Skin of body (tissue), 2 donors: ENCODE data around the gene IGFL1. TPM values are rescaled to one million over a fixed set of nuclear protein-coding genes. Genes with fewer than 3 reads are reported as not detected.
"Not testable (repeated sequence)": the region's sequence is repeated elsewhere in the genome, so short reads cannot be mapped to it uniquely, and the experiment has no call there.

Experiments used
- DNase-seq: peaks from one replicate; lab custom pipeline; 2025; lab: John Stamatoyannopoulos, UW
- total RNA-seq: library from RNA; depleted of rRNA; stranded (reverse); fragments of >200 nt; gene quantifications from one replicate; pipeline ENCODE4 v1.2.3, GENCODE V29; 2014

IGFL1 gene
- total RNA-seq, 1 donor from 2014 or later, result 0.69 TPM

DNA sequence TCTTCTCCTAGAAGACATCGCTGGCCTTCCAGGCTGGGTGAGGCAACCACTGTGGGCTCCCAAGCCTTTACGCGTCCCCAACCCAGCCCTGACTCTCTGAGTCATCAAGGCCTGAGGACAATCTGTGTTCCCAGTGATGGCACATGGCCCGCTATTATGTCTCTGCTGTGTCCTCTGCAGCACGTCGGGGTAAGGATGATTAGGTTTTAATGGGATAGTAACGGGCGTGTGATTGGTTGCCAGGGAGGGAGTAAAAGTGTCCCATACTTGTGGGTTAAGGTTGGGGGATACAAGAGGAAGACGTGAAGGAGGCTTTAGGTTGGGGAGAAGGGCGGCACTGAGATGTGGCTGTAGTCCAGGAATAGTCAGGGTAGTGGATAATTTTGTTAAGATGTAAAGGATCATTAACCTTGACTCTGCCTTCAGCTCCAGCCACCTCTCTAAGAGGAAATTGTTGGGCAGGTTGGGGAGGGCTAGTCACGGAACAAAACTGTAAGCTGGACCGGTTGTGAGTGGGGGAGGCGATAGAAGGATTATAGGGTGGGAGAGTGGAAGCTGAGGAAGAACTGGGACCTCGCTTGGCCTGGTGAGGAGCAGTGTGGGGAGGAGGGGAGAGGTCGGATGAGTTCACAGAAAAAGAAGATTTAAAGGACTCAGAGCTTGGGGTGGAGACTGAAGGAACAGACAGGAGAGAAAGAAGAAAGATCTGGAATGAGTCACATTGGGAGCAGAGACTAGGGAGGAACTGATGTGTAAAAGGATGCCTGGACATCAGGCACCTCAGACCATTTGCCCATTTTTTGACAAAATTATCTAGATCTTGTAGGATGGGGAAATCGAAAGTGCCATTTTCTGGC lies 27.9 kb upstream of the IGFL1 start:
- DNase-seq, result no peak

DNA sequence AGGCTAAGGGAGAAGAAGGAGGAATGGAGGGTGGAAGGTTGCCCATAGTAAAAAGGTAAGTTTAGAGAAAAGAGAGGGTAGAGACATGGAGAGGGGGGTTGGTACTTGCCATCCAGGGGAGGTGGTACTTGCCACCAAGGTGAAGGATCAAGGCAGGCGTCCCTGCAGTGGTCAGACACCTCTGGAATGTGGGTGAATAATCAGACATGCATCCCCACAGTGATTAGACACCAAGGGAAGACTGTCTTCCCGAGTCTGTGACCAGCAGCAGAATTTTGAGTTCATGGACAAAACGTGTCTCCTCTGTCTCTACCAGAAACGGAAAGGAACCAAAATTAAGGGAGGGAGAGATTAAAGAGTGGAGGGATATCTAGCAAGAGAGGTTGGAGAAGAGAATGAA lies 27.1 kb upstream of the IGFL1 start:
- DNase-seq, result no peak

DNA sequence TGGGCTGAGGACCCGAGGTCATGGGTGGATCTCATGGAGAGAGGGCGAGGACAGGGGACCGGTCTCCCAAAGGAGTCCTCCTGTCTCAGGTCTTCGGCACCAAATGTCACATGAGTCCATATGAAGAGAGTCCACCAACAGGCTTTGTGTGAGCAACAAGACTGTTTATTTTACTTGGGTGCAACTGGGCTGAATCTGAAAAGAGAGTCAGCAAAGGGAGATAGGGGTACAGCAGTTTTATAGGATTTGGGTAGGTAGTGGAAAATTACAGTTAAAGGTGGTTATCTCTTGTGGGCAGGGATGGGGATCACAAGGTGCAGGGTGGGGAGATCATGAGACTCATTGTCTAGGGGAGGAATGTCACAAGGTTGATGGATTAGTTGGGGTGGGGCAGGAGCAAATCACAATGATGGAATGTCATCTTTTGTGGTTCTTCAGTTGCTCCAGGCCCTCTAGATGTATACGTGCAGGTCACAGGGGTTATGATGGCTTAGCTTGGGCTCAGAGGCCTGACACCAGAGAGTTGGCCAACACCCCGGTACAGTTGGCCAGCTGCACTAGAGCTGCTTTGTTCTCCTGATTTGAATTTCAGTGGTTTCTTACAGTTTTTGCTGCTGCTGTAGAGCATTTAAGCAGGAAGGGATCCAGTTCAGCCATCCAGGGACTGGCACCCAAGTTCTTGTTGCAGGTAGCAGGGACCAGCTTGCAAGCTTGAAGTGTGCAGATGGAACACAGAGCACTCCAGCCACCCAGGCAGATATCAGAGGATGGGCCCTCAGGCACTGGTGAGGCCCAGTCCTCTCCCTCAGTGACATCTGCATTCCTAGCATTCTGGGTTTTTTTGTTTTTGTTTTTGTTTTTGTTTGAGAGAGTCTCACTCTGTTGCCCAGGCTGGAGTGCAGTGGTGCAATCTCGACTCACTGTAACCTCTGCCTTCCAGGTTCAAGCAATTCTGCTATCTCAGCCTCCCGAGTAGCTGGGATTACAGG lies 26.4 kb upstream of the IGFL1 start:
- no peak for DNase-seq

DNA sequence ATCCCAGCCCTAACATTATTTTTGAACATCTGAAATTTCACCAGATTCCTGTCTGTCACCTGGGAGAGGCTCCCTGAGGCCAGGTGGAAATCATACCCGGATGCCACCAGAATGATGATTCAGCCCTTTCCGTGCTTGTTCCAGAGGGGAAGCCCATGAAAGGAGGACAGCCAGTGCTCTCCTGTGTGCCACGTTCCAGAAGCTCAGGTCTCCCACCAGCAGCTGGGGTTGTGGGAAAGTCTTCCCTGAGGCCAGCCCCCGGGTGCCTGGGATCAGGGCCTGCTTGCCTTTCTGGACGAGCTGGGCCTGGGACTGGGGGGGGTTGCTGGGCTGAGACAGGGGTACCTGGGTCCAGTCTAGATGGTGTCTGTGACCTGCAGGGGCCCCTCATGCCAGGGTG lies 25.5 kb upstream of the IGFL1 start:
- DNase-seq, result no peak

- no peak for DNase-seq
Observed at GRCh38 chr19:46205183-46205984, 24.2 kb upstream of the IGFL1 start.

DNA sequence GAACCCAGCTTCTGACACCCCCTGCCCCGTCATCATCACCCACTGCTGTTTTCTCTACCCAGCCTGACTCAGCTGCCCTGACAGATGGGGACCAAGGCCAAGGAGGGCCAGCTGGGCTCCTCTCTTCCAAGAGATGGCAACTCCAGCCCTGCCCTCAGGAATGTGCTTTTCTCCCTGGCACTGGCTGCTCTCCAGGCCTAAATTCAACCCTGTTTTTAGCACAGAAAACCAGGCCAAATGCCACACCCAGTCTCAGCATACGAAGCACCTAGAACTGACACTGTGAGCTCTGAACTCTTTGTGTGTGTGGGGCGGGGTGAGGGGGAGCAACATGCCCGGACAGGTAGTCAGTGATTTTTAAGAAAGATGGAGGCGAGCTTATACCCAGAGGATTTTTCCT lies 23.4 kb upstream of the IGFL1 start:
- DNase-seq, result no peak

- DNase-seq, result no peak
Observed at GRCh38 chr19:46206682-46207081, 22.9 kb upstream of the IGFL1 start.

- DNase-seq, result not testable (repeated sequence)
Observed at GRCh38 chr19:46207858-46208257, 21.7 kb upstream of the IGFL1 start.

DNA sequence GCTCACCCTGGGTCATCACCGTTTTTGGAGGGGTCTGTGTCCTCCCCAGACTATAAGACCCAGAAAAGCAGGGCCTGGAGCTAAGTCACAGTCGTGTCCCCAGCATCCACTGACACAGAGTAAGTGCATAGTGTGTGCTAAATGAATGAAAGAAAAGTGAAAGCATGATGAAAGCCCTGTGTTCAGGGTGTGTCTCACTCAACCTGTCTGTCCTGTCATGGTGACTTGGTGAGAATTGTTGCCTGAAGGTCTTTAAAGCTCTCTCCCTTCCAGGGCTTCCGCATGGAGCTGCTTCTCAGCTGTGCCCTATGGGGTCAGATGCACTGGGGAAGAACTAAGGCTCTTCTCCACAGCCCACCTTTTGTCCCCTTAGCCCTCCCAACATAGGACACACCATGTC lies 20.5 kb upstream of the IGFL1 start:
- DNase-seq, result no peak

- DNase-seq, result no peak
Observed at GRCh38 chr19:46209472-46209871, 20.1 kb upstream of the IGFL1 start.

GRCh38 chr19:46210669-46211068 lies 18.9 kb upstream of the IGFL1 start:
- no peak for DNase-seq

DNA sequence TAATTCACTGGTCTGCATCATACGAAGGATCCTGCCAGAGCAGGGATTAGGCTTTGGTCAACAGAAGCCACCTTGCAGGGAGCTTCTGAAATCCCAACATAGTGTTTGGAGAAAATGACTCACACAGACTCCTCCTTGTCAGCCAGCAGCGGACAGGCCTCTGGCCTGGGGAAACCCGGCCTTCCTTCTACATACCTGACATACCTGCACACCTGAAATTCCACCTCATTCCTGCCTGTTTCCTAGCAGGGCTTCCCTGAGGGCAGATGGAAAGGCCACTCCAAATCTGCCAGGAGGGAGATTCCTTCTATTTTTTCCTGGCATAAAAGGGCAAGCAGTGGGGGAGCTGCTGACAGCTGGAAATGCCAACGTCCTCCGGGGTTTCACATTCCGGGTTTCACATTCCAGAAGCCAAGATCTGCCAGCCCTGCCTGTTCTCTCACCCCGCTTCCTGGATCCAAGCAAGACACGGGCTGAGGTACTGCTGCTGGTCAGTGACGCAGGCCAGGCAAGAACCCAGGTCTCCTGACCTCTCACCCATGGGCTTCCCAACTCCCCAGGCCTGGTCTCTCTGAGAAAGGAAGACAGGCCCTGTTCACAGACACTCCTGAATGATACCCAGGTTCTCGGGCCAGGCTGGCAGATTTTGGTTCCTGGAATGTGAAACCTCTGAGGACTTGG lies 18.2 kb upstream of the IGFL1 start:
- DNase-seq, result no peak

- DNase-seq, result not testable (repeated sequence)
Observed at GRCh38 chr19:46212592-46212991, 16.9 kb upstream of the IGFL1 start.

- no peak for DNase-seq
Observed at GRCh38 chr19:46213156-46213555, 16.4 kb upstream of the IGFL1 start.

DNA sequence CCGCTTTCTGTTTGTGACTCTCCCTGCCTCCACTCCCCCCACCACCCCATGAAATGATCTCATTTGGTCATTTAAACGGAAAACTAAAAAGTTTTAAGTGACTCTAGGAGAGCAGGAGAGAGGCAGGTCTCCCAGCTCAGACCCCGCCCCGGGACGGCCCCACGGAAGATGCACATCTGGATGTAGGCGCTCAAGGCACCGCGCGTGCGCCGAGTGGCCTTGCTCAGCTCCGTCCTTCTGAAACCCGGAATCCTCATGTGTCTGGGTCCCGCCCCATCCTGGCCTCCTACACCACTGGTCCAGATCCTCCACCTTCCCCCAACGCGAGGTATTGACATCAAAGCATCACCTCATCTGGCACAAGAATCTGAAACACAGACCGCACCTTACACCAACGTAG lies 15.7 kb upstream of the IGFL1 start:
- DNase-seq, result no peak

- no peak for DNase-seq
Observed at GRCh38 chr19:46216612-46217011, 12.9 kb upstream of the IGFL1 start.

GRCh38 chr19:46217476-46217875 lies 12.1 kb upstream of the IGFL1 start:
- no peak for DNase-seq

DNA sequence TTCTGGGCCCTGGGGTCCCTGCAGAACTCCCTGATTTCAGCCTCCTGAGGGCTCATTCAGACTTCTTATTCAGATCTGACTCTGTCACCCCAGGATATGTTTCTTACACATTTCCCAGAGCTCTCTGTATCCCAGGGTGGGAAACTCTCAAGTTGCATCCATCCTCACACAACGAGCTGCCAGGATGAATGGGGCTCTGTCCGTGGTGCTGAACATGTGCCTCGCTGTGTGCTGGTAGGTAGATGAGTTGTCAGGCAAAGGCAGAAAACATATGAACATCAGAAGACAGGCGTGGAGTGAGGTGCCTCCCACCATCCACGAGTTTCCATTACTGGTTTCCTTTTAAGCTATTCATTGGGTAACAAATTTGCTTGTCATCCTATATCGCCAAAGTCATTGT lies 11.4 kb upstream of the IGFL1 start:
- no peak for DNase-seq

DNA sequence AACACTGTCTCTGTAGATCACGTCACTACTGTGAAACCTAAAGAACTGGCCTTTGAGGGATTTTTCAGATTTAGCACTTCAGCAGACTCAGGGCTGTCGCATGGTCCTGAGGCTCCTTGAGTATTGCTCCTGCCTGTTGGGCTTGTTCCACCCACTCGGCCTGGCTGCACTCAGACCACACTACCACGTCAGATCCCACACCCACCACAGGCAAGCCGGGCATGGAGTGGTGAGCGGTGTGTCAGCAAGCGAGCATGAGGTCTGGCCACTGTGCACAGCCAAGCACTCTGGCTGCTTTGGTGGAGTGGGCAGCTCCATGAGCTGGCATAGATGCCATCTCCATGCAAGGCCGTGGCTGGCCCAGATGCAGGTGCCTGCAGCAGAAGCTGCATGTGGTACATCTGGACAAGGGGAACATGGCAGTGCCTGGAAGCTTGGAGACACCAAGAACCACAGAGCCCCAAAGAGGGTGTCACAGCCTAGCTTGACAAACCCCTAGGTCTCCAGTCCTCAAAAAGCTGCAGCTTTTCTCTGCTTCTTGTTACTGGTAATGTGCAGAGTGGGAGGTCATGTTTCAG lies 9.4 kb upstream of the IGFL1 start:
- no peak for DNase-seq

GRCh38 chr19:46221152-46221551 lies 8.4 kb upstream of the IGFL1 start:
- DNase-seq, result no peak
